TTC549 (cell line): Measurements from ENCODE around the gene HS6ST1.

Source experiments
- FAIRE-seq: peaks from 2 replicates; lab custom pipeline; 2012; peaks lifted over from hg19 to GRCh38; lab: Jason Lieb, UNC

HS6ST1 gene

DNA sequence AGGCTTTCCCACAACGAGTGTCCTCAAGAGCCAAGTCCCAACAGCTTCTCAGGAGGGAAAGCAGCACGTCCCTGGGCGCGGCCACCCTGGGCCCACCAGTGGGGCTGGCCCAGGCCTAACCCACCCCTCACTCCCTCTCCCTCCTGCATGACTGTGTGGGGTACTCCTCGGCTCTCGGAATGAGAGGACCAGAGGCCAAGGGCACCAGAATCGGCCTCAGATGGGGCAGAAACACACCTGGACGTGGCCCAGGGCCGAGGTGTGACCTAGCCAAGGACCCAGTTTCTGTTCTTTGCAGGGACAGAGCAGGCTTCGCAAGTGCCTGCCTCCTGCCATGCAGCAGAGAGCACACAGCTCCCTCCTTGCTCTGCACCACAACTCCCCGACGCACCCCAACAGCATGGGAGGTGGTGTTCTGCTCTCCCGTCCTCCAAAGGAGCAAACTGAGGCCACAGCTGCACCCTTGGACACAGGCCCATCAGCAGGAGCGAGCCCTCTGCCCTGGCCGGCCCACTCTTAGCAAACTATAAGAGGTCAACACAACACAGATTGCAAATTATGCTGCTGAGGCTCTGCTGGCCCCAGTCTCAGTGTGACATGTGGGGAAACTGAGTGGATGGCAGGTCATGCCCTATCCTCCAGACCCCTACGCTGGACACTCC is 19.7 kb downstream of the HS6ST1 start:
- no peak for FAIRE-seq

DNA sequence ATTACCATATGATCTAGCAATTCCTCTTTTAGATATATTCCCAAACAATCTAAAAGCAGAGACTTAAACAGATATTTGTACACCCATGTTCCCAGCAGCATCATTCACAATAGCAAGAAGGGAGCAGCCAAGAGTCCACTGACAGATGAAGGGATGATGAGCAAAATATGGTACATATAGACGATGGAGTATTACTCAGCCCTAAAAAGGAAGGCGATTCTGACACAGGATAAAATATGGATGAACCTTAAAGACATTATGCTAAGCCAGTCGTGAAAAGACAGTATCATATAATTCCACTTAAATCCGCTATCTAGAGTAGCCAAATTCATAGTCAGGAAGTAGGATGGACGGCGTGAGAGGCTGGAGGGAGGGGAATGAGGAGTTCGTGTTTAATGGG is 20.4 kb downstream of the HS6ST1 start:
- no peak for FAIRE-seq

DNA sequence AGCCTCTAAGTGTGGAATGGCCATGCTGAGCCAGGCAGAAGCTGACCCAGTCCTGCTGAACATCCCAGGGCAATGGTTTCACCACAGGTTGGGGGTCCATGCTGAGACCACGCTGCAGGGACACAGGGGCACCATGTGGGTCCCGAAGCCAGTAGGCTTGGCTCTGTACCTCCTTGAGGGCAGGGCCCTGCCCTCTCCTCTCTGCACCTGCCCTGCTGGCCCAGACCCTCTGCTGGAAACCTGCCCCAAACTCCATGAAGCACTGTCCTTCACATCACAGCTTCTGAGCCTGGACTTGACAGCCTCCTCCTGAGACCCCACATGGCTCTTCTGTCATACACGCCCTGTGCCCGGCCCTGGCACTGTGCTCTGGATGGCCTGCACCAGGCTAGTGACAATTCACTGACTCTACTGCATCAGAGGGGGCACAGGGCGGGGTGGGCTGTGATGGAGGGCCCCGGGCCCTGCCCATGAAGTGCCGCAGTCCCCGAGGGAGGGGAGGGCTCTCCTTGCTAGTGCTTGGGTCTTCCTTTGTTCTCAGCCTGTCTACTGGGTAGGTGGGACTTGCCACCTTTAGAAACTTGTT is 24.7 kb downstream of the HS6ST1 start:
- FAIRE-seq: no peak

DNA sequence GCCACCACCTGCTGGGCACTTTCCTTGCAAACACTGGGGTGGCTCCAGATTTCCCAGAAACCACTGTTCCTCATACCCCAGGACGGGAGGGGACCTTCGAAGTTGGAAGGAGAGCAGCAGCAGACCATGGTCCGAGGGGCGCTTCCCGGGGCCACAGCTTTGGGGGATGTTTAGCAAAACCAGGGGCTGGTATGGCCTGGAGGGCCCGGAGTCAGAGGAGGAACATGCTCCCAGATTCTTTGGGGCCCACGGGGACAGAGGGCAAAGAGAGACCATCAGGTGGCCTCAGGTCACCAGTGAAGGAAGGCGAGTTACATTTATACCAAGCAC is 25.3 kb downstream of the HS6ST1 start:
- FAIRE-seq: no peak

DNA sequence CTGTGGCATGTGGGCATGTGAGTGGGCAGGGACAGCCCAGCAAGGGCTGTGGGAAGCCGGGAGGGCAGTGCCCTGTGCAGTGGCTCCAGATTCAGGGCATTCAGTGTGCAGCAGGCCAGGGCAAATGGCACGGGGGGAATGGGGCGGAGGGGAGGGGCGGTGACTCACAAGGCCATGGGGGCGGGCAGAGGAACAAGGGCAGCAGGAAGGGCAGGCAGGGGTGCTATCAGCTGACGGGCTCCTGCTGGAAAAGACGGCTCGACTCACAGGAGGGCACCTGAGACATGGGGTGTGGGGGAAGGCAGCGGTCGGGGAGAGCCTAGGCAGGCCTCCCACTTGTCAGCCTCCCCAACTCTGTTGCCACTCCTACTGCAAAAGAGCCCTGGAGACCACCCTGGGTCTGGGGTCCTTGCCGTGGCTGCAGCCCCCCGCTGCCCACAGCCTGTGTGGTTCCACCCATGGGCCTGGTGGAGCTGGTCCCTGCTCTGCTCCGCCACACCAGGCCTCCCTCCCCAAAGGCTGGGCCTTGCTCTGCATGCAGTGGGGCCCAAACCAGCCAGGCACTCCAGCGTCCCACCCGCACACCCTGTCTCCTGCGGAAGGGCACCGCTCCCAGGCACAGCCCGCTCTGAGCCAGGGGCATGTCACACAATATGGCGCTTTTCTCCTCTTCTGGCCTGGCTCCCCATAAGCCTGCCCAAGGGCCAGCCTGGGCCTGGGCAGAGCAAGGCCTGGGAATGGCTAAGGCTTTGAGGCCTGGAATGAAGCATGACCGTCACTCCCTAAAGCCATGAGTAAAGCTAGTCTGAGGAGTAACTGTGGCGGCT is 25.9 kb downstream of the HS6ST1 start:
- FAIRE-seq: no peak

DNA sequence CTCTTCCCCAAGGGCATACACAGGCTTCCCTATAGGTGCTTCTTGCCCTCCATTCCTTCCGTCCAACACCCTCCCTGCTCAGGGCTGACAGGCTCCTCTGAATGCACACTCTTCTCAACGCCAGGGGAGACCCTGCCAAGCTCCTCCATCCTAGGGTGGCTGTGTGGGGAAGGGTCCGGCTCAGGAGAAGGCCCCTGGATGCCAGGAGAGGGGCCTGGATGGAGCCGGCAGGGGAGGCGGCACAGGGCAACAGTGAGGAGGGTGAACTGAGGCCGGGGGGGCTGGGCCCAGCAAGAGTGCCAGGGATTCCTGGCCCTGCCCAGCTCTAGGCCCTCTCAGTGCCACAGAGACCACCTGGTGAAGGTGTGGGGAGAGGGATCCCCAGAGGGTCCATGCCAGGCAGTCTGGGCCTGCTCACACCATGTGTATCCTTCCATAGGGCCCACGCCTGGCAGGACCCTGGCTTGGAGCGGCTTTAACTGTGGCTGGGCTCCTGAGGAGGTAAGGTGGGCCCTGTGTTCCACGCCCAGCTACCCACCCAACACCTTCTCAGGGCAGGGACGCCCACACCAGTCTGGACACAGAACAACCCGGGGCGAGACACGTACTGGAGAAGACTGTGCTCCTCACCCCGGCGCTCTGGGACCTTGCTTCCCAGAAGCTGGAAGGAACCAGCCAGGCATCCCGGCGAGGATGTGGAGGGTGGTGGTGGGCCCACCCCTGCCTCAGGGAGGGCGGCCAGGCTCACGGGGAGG is 26.6 kb downstream of the HS6ST1 start:
- FAIRE-seq: no peak

DNA sequence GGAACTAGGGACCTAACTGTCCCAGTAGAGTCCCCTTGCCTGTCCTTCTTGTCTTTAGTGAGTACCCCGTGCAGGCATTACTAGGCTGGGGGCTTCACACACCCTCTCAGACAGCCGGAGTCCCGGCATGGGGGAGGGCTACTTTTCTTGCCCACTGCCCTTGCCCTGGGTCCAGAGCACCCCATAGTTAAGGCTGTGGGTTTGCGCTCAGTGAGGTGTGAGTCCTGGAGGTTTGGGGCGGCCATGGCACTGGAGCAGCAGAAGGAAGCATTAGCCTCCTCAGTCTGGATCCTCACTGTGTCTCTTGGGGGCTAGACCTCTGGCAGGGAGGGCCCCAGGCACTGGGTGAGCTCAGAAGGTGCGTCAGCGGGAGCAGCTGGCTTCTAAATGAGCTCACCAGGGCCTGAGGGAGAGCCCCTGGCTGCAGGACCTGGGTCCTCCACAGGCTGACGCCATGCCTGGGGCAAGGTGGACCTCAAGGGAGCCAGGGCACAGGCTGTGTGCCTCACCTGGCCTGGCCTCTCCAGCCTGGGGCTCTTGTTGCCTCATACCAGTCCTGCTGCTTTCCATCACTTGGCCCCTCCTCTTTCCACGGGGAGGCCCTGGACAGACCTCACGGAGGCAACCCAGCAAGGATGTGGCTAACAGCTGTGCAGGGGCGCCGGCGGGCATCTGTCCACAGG is 27.4 kb downstream of the HS6ST1 start:
- FAIRE-seq: no peak

DNA sequence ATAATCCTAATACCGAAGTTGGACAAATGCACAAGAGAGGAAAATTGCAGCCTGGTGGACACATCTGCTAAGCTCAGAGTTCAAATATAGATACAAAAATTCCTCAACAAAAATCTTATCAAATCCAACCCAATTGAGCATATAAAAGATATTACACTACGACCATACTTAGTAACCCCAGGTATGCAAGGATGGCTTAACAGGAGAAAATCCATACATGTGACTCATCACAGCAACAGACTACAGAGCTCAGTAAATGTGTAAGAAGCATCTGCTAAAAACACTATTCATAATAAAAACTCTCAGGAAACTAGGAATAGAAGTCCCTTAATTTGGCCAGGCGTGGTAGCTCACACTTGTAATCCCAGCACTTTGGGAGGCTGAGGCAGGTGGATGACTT is 28.3 kb downstream of the HS6ST1 start:
- FAIRE-seq: no peak

DNA sequence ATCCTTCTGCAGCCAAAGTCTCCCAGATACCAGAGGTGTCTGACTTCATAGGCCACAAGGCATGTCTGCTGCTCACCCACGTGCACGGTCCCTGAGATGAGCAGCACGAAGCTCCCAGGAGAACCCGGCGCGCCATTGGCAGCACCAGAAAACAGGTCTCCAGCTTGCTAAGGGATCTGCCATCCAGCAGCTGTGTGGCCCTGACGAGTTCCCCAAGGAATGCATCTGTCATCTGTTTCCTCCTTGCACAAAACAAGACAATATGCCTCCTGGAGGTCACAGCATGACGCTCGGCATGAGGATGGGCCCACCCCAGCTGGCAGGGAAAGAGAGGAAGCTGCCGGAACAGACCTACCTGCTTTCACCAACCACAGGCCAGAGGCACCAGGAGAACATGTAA is 29.2 kb downstream of the HS6ST1 start:
- no peak for FAIRE-seq

DNA sequence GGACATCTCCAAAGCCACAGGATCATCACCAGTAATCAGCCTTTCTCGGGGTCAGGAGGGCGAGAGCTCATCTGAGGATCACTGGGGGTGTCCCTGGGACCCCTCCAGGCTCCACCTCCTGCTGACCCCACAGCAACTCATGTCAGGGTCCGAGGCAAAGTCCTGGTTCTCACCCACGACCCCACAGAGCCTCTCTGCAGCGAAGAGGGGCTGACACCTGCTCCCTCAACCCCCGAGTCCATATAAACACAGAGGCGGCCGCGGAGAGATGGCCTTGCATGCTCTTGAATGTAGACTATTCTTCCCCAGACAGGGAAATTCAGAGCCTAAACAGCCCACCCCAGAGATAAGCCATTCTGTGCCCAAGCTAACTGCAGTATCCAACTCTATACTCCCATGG is 29.9 kb downstream of the HS6ST1 start:
- FAIRE-seq: no peak

DNA sequence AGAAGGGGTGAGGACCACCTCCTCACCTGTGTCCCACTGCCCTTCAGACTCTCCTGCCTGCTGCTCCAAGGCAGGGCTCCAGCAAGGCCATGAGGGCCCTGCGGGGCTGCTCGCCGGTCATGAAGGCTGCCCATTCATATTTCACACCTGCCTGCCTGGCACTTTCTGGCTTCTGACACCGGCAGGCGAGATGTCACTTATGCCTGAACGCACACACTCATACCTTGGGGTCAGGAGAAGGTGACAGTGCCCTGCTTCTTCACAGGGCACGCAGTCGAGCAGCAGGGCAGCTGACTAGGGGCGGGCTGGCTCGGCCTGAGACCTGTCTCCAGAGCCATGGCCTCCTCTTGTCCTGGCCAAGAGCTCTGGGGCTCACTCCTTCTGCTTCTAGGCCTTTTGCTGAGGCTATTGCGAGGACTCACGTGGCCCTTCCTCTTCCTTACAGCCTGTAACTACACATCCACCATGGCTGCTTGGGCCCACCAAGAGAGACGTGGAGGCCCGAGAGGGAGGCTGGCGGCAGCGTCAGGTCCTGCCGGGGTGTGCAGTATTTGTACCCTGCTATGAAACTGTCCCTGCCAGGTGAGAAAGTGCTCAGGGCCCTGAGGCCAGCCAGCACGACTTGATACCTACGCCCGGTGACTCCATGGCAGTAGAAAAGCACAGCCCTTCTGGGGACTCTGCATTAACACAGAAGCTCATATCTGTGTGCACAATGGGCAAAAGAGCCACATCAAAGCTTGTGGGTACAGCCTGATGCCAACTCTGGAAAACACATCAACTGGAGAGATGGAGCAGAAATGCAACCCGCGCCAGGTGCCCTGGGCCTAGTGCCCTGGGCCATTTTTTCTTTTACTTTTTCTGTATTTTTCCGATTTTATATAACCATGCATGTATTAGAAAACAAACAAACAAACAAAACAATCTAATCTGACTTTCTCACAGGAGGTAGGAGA is 30.6 kb downstream of the HS6ST1 start:
- no peak for FAIRE-seq

DNA sequence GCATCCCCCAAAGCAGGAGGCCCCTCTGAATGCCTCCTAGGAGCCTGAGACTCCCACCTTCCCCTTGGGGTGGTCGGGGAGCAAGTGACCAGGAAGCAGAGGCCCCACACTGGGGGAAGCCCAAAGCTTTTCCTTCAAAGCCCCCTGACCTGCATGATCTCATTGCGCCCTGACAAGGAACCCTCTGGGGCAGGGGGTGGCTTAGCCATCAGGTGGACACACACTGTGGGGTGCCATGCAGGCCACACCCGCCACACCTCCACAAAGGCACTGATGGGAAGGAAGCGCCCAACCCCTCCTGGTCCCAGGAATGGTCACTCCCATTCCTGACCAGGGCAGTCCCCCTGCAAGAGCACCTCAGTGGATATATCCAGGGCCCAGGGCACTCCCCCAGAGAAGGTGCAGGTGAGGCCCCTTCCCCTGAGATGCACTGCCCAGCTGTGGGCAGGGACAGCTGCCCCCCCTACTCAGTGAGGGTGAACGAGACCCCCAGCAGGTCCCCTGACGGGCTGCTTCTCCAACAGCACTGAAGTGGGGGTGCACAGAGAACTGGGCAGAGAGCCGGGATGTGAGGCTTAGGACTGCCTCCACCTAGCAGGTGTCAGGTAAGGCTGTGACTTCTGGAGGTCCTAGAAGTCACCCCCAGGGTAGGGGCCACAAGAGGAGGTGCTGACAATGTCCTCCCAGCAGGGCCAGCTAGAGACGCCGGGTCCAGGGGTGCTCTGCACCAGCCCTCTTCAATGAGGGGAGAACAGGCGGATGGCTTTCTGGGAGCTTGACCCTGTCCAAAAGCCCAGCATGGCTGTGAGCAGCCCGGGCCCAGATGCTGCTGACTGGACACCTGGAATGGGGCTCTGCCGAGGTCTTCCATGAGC is 31.5 kb downstream of the HS6ST1 start:
- no peak for FAIRE-seq

DNA sequence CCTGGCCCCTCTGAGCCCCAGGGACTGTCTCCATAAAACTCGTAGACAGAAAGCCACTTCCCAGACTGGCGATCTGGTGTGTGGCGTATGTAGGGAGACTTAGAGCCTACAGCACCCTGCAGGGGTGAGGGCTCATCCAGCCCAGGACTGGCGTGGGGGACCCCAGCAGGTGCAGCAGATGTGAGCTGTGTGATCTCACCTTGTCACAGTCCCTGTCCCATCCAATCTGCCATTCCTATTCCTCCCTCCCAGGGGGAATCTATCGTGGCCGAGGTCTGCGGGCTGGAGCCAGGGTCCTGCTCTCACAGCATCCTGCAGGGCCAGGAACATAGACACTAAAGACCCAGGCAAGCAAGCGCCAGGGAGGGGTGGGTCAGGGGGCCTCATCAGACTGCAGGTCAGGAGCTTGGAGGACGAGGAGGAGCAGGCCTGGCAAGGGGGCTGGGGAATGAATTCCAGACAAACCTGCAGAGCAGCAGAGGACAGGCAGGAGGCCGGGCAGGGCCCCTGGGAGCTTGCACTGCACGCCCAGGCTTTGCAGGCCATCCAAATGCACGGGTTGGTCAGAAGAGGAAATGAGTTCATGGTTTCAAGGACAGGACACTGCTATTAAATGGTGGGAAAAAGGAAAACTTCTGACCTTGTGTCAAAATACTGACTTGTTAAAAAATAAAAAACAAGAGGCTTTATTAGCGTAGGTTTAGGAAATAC is 32.5 kb downstream of the HS6ST1 start:
- no peak for FAIRE-seq

DNA sequence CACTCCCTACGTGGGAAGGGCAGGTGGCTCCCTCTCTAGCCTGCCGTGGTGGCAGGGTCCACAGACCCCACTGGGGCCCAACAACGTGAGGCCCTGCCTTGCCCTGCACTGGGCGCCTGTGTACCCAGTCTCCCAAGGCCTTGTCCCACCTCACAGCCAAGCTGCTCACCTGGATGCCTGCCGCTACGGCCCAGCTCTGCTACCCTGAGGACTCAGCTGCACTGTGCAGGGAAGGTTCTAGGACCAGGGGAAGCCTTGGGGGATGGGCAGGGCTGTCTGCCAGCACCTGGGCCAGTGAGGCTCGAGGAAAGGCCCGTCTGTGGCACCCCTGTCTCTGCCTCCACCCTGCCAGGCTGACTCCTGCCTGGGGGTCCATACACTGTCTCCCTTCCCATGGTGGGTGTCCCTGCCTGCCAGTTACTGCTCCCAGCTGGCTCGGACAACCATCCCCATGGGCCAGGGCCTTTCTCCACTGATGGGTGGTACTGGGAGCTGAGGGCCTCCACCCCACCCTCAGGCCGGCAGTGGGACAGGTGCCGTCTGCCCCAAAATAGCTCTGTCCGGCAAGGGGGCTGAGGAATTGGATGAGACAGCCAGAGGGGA is 33.2 kb downstream of the HS6ST1 start:
- FAIRE-seq: no peak

DNA sequence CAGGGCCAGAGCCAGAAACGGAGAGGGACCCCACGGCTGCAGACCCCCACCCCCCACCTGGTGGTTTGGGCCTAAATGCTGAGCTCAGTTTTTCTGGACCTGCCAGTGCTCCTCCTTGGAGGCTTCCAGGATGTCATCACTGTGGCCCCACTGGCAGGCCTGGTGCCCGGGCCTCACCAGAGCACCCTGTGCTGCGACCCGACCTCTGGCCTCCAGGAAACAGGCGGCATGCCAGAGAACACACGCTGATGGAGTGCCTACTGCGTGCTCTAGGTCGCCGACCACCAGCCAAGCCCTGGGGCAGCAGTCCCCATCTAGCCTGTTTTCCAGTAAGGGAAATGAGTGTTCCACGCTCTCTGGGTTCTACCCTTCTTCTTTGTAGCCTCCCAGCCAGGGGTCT is 33.8 kb downstream of the HS6ST1 start:
- no peak for FAIRE-seq

DNA sequence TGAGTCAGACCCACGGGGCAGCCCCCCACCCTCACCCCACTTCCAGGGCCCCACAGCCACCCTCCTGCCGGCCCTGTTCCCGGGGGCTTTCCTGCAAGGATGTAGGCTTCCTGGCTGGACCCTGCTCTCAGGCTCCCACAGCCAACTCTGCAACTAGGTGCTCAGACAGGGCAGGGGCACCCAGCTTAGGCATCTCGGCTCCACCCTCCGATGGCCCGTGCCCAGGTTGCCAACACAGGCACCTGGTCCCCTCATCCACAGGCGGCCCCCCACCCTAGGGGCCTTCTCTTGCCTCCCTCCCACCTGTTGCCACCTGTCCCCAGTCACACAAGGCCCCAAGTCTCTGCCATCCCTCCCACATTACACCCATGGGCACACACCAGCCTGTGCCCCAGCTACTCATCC is 34.6 kb downstream of the HS6ST1 start:
- no peak for FAIRE-seq

DNA sequence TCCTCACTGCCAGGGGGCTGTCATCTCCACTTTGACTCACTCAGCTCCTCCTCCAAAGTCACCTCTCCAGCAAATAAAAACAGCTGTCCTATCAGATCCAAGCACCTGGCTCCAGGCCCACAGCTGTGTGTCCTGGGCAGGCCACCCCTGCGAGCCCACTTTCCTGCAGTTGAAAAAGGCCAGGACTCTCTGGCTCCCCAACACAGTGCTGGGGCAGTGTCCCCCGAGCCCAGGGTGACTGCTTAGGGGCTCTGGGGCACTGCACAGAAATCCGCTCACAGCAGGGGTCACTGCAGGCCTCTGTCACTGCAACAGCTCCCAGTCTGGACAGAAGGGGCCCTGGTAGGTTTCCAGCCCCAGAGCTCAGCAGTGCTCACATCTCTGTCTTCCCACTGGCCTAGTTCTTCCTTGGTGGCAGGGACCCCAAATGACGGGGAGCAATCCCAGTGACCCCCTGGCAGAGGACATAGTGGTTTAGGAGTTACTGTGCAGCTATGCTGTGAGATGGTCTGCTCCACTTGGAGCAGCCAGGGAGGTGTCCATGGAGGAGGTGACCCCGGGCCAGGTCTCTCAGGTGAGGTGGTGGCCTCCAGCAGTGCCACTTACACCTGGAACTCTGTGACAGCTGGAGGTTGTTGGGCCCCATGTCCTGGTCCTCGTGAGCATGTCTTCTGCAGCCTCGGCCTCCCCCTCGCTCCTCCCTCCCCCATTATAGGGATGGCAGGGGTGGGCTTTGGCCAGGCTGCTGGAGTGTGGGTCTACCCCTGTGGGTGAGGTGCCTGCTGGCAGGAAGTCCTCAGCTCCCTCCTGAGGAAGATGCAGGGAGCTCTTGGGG is 35.5 kb downstream of the HS6ST1 start:
- FAIRE-seq: no peak
